Right atrium auricular region (tissue), 2 donors: Measurements from ENCODE around the gene SPEM3. TPM values are rescaled to one million over a fixed set of nuclear protein-coding genes. Genes with fewer than 3 reads are reported as not detected.
A peak's percentile ranks its signal among the peaks of the same experiment; 100 is the strongest.
"Not testable (repeated sequence)": the region's sequence is repeated elsewhere in the genome, so short reads cannot be mapped to it uniquely, and the experiment has no call there.

ENCODE experiments used
- DNase-seq: peaks from one replicate; pipeline ENCODE4 v3.0.0-alpha.2; 2019; ENCODE audit warnings: low spot score
- H3K27ac ChIP-seq, 2 donors: fragments of 200-600 bp; sonication (generic); 1 replicate in 1 of 2; 2 replicates in 1 of 2; pipeline ENCODE4 v1.5.1; 2016 to 2019
- H3K27me3 ChIP-seq, 2 donors: fragments of 200-600 bp; sonication (generic); one replicate each; pipeline versions ENCODE4 v1.5.1 to v1.6.0; 2017 to 2019
- H3K36me3 ChIP-seq: fragments of 200-600 bp; sonication (generic); one replicate; pipeline ENCODE4 v1.5.1; 2016
- H3K4me1 ChIP-seq, 2 donors: fragments of 200-600 bp; sonication (generic); one replicate each; pipeline versions ENCODE4 v1.5.1 to v1.6.0; 2017 to 2019
- H3K4me3 ChIP-seq, 2 donors: fragments of 200-600 bp; sonication (generic); 1 replicate in 1 of 2; 2 replicates in 1 of 2; pipeline ENCODE4 v1.5.1; 2017 to 2019; ENCODE audit warnings: mild to moderate bottlenecking in 1 of 2, moderate library complexity in 1 of 2
- H3K9me3 ChIP-seq, 2 donors: fragments of 200-600 bp; sonication (generic); one replicate each; pipeline ENCODE4 v1.5.1; 2019
- total RNA-seq, 2 donors: library from RNA; depleted of rRNA; stranded (reverse); fragments of >200 nt; gene quantifications; one replicate each; pipeline ENCODE4 v1.1.0, GENCODE V29; 2016
- TF ChIP-seq, protein P1 (sequence below), 2 donors: fragments of 200-600 bp; sonication (generic); IDR thresholded peaks; one replicate each; pipeline ENCODE4 v1.5.1; 2019; ENCODE audit warnings: antibody characterized with exemption in 2 of 2

The SPEM3 gene
- total RNA-seq, 2 donors from 2014 or later, result not detected

DNA sequence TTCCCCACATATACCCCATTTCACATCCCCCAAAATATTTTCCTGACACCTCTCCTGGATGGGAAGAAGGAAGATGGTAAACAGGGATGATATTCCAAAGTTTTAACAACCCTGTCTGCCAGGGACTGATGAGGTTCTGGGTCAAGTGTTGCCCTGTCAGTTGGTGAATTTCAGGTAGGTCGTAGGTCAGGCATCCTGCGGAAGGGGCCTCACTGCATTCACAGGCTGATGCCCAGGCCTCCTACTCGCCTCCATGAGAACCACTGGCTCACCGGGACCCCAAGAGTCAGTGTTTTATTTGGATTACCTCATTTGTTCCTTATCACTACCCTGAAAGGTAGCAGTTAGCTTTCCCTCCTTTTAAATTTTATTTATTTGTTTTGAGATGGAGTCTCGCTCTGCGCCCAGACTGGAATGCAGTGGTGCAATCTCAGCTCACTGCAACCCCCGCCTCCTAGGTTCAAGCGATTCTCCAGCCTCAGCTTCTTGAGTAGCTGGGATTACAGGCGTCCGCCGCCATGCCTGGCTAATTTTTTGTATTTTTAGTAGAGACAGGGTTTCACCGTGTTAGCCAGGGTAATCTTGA lies 40.2 kb downstream of the SPEM3 start:
- peaks cover 22% of the 10 kb centered on the region for H3K36me3 ChIP-seq
- no peaks in the 10 kb centered on the region for H3K27me3 ChIP-seq
- no peak for DNase-seq
- H3K4me3 ChIP-seq, result no peak overlapping the region
- H3K27ac ChIP-seq, result peak overlapping the region in 1 of 2 donors; percentile 11
- TF ChIP-seq, protein P1, sequence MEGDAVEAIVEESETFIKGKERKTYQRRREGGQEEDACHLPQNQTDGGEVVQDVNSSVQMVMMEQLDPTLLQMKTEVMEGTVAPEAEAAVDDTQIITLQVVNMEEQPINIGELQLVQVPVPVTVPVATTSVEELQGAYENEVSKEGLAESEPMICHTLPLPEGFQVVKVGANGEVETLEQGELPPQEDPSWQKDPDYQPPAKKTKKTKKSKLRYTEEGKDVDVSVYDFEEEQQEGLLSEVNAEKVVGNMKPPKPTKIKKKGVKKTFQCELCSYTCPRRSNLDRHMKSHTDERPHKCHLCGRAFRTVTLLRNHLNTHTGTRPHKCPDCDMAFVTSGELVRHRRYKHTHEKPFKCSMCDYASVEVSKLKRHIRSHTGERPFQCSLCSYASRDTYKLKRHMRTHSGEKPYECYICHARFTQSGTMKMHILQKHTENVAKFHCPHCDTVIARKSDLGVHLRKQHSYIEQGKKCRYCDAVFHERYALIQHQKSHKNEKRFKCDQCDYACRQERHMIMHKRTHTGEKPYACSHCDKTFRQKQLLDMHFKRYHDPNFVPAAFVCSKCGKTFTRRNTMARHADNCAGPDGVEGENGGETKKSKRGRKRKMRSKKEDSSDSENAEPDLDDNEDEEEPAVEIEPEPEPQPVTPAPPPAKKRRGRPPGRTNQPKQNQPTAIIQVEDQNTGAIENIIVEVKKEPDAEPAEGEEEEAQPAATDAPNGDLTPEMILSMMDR (IDR thresholded peaks at IDR 0.05), result no peak
- no peaks in the 10 kb centered on the region for H3K9me3 ChIP-seq
- peaks cover 0 to 60% of the 10 kb centered on the region in 2 donors for H3K4me1 ChIP-seq

DNA sequence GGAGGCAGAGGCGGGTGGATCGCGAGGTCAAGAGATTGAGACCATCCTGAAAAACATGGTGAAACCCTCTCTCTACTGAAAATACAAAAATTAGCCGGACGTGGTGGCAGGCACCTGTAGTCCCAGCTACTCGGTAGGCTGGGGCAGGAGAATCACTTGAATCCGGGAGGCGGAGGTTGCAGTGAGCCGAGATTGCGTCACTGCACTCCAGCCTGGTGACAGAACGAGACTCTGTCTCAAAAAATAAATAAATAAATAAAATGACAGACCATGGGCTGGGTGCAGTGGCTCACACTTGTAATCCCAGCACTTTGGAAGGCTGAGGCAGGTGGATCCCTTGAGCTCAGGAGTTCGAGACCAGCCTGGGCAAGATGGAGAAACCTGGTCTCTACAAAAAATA lies 41.2 kb downstream of the SPEM3 start:
- peaks cover 20% of the 10 kb centered on the region for H3K36me3 ChIP-seq
- not testable (repeated sequence) for H3K9me3 ChIP-seq, H3K4me3 ChIP-seq, DNase-seq, H3K27me3 ChIP-seq, H3K27ac ChIP-seq
- H3K4me1 ChIP-seq, result peaks cover 0 to 66% of the 10 kb centered on the region in 2 donors

DNA sequence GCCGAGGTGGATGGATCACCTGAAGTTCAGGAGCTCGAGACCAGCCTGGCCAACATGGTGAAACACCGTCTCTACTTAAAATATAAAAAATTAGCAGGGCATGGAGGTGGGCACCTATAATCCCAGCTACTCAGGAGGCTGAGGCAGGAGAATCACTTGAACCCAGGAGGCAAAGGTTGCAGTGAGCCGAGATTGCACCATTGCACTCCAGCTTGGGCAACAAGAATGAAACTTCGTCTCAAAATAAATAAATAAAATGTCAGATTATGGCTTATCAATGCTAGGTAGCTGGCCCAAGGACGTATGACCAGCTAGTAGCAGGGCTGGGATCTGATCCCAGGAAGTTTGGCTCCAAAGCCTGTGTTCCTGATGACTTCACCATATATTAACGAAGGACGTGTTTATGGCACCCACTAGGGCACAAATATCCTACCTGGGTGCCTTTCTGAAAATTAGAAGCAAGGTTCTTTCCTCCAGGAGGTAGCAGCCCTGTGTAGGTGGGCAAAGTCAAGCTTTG lies 41.9 kb downstream of the SPEM3 start:
- H3K27me3 ChIP-seq, H3K4me3 ChIP-seq, H3K27ac ChIP-seq, DNase-seq, H3K9me3 ChIP-seq: not testable (repeated sequence)
- Histone ChIP-seq H3K4me1 (peaks cover 0 to 73% of the 10 kb centered on the region in 2 donors), H3K36me3 (peaks cover 18% of the 10 kb centered on the region)

DNA sequence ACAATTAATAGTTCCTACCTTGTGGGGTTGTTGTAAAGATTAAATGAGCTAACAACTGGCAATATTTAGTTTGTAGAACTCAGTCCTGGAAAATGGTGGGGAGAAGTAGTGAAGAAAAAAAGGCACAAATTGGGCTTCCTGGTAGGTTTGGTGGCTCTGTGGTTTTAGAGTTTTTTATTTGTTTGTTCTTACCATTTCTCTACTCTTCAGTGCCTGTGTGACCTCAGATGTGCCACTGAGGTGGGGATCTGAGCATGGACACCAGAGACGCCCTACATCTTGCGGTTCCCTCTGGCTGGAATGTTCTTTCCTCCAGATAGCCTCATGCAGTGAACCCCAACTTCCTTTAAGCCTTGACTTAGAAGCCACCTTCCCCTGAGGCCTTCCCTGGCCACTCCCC lies 43.1 kb downstream of the SPEM3 start:
- Histone ChIP-seq H3K36me3 (peaks cover 6% of the 10 kb centered on the region), H3K4me3 (no peak overlapping the region), H3K27ac (peak overlapping the region in 1 of 2 donors; percentile 5), H3K27me3 (no peaks in the 10 kb centered on the region), H3K9me3 (no peaks in the 10 kb centered on the region), H3K4me1 (peaks cover 0 to 73% of the 10 kb centered on the region in 2 donors)
- no peak for DNase-seq
- TF ChIP-seq, protein P1 (IDR thresholded peaks at IDR 0.05), result no peak

DNA sequence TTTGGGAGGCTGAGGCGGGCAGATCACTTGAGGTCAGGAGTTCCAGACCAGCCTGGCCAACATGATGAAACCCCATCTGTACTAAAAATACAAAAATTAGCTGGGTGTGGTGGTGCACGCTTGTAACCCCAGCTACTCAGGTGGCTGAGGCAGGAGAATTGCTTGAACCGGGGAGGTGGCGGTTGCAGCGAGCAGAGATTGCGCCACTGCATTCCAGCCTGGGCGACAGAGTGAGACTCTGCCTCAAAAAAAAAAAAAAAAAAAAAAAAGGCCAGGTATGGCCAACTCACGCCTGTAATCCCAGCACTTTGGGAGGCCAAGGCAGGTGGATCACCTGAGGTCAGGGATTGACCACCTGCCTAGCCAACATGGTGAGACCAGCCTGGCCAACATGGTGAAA lies 46.1 kb downstream of the SPEM3 start:
- H3K4me1 ChIP-seq, result peaks cover 0 to 66% of the 10 kb centered on the region in 2 donors
- peak overlapping the region; percentile 100 for H3K27ac ChIP-seq
- H3K27me3 ChIP-seq, H3K4me3 ChIP-seq, H3K9me3 ChIP-seq, DNase-seq, H3K36me3 ChIP-seq: not testable (repeated sequence)

DNA sequence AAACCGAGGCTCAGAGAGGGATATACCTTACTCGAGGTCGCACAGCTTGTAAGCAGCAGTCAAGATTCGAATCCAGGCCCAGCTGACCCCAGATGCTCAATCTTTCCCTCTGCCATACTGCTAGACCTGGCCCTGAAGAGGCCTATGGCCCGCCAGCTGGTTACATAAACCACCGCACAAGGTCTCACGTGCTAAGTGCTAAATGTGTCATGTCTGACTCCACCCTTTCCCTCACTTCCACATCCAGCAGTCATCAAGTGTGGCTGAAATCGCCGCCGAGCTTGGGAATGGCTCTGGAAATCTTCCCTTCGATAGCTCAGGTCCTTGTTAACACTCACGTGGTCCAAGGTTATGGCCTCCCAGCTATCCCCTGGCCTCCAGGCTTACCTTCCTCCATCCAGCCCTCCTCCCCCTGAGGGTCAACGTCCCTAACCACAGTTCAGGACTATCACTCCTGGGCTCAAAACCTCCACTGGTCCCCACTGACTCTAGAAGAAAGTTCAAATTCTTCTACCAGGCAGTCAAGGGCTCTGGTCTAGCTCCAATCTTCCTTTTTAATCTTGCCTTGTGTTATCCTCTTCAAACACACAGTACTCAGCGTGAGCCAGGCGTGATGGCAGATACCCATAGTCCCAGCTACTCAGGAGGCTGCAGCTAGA lies 47.2 kb downstream of the SPEM3 start:
- Histone ChIP-seq H3K4me1 (peaks cover 0 to 66% of the 10 kb centered on the region in 2 donors), H3K4me3 (no peak overlapping the region)
- DNase-seq, result peak; percentile 90

DNA sequence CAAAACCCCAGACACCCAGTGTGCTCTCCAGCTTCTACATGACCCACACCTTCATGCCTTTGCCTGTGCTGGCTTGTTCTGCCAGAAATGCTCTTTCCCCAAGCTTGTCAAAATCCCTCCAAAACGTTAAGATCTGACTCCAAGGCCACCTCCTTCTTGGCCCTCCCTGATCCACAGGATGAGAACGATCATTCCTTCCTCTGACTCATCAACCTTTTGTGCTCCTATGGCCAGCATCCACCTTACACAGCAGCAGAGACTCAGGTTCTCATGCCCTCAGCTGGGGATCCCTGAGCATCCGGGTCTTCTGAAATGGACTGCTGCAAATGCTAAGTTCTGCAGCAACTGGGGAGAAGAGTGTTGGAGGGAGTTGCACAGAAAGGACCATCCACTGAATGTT lies 47.8 kb downstream of the SPEM3 start:
- TF ChIP-seq, protein P1 (IDR thresholded peaks at IDR 0.05), result no peak
- Histone ChIP-seq H3K27ac (peak overlapping the region; percentile 100), H3K27me3 (no peaks in the 10 kb centered on the region), H3K9me3 (no peaks in the 10 kb centered on the region), H3K4me1 (peaks cover 0 to 64% of the 10 kb centered on the region in 2 donors), H3K36me3 (no peaks in the 10 kb centered on the region), H3K4me3 (no peak overlapping the region)
- no peak for DNase-seq

More for the DNA sequence above, 47.2 kb downstream of the SPEM3 start:
- Histone ChIP-seq H3K36me3 (no peaks in the 10 kb centered on the region), H3K27me3 (no peaks in the 10 kb centered on the region), H3K27ac (peak overlapping the region; percentile 100), H3K9me3 (no peaks in the 10 kb centered on the region)
- TF ChIP-seq, protein P1 (IDR thresholded peaks at IDR 0.05), result no peak
